Mesenchymal stem cell (in vitro differentiated cells and primary cell): ENCODE data around the gene EIF6.

Experiments used
- DNase-seq: peaks from one replicate; pipeline ENCODE4 v3.0.0-alpha.2; 2013
- H2AFZ ChIP-seq: one replicate; pipeline ENCODE4 v1.6.1; 2013; ENCODE audit warnings: low read depth, mild to moderate bottlenecking, control low read depth, inconsistent platforms, low read length, moderate library complexity
- H2AK5ac ChIP-seq: 2 replicates; pipeline ENCODE4 v1.6.1; 2013; ENCODE audit warnings: low read length, moderate library complexity, mild to moderate bottlenecking, inconsistent platforms; ENCODE audit not compliant: severe bottlenecking
- H2BK120ac ChIP-seq: one replicate; pipeline ENCODE4 v1.6.1; 2013; ENCODE audit warnings: low read depth, mild to moderate bottlenecking, inconsistent platforms, low read length, moderate library complexity
- H2BK12ac ChIP-seq, 2 experiments: one replicate each; pipeline ENCODE4 v1.6.1; 2013; ENCODE audit warnings: inconsistent platforms in 2 of 2, low read length in 2 of 2, mild to moderate bottlenecking in 2 of 2, moderate library complexity in 2 of 2, control low read depth in 1 of 2
- H2BK15ac ChIP-seq: one replicate; pipeline ENCODE4 v1.6.1; 2013; ENCODE audit warnings: mild to moderate bottlenecking, low read depth, inconsistent platforms; ENCODE audit not compliant: poor library complexity, severe bottlenecking
- H2BK5ac ChIP-seq: 2 replicates; pipeline ENCODE4 v1.6.1; 2013; ENCODE audit warnings: low read depth, mild to moderate bottlenecking, low read length, control low read depth, inconsistent platforms; ENCODE audit not compliant: poor library complexity, severe bottlenecking
- H3K14ac ChIP-seq, 2 experiments: one replicate each; pipeline ENCODE4 v1.6.1; 2013; ENCODE audit warnings: inconsistent platforms in 2 of 2, low read length in 2 of 2, control low read depth in 1 of 2, mild to moderate bottlenecking in 1 of 2, moderate library complexity in 1 of 2
- H3K18ac ChIP-seq, 2 experiments: one replicate each; pipeline ENCODE4 v1.6.1; 2013; ENCODE audit warnings: inconsistent platforms in 2 of 2, low read length in 2 of 2, control low read depth in 1 of 2, low read depth in 1 of 2, mild to moderate bottlenecking in 1 of 2
- H3K23ac ChIP-seq, 2 experiments: one replicate each; pipeline ENCODE4 v1.6.1; 2013; ENCODE audit warnings: inconsistent platforms in 2 of 2, low read length in 2 of 2, mild to moderate bottlenecking in 2 of 2, moderate library complexity in 2 of 2, control low read depth in 1 of 2
- H3K27ac ChIP-seq: 2 replicates; pipeline ENCODE4 v1.5.1; 2013; ENCODE audit warnings: mild to moderate bottlenecking, moderate library complexity, low read length, control low read depth, inconsistent platforms; ENCODE audit not compliant: poor library complexity, severe bottlenecking
- H3K27me3 ChIP-seq, 2 experiments: 2 replicates each; pipeline versions ENCODE4 v1.6.1 to v1.7.0; 2013; ENCODE audit warnings: low read length in 2 of 2, mild to moderate bottlenecking in 2 of 2, moderate library complexity in 2 of 2, control low read depth in 1 of 2, inconsistent platforms in 1 of 2; ENCODE audit not compliant: control insufficient read depth in 1 of 2, insufficient read depth in 1 of 2
- H3K36me3 ChIP-seq, 2 experiments: 2 replicates each; pipeline versions ENCODE4 v1.6.1 to v1.7.0; 2013; ENCODE audit warnings: low read length in 2 of 2, control low read depth in 1 of 2, inconsistent platforms in 1 of 2, low read depth in 1 of 2, mild to moderate bottlenecking in 1 of 2; ENCODE audit not compliant: insufficient read depth in 2 of 2, control insufficient read depth in 1 of 2
- H3K4ac ChIP-seq, 2 experiments: one replicate each; pipeline ENCODE4 v1.6.1; 2013; ENCODE audit warnings: inconsistent platforms in 2 of 2, low read length in 2 of 2, mild to moderate bottlenecking in 2 of 2, moderate library complexity in 2 of 2, control low read depth in 1 of 2, low read depth in 1 of 2
- H3K4me1 ChIP-seq: 2 replicates; pipeline ENCODE4 v1.6.1; 2013; ENCODE audit warnings: low read depth, low read length, control low read depth; ENCODE audit not compliant: control insufficient read depth, insufficient read depth
- H3K4me2 ChIP-seq: 2 replicates; pipeline ENCODE4 v1.6.1; 2013; ENCODE audit warnings: low read length, mild to moderate bottlenecking, inconsistent platforms; ENCODE audit not compliant: poor library complexity, severe bottlenecking
- H3K4me3 ChIP-seq, 2 experiments: 2 replicates each; pipeline versions ENCODE4 v1.5.1 to v1.7.0; 2013; ENCODE audit warnings: low read length in 2 of 2, mild to moderate bottlenecking in 2 of 2, control low read depth in 1 of 2, low read depth in 1 of 2; ENCODE audit not compliant: insufficient read depth in 1 of 2
- H3K79me1 ChIP-seq: replicated peaks from 2 replicates; pipeline ENCODE4 v1.6.1; 2013; ENCODE audit warnings: mild to moderate bottlenecking, control low read depth, low read length, inconsistent platforms; ENCODE audit not compliant: poor library complexity, severe bottlenecking
- H3K9ac ChIP-seq: 2 replicates; pipeline ENCODE4 v1.7.0; 2013; ENCODE audit warnings: mild to moderate bottlenecking, low read length, moderate library complexity
- H3K9me3 ChIP-seq: 2 replicates; pipeline ENCODE4 v1.7.0; 2013; ENCODE audit warnings: mild to moderate bottlenecking, low read length; ENCODE audit not compliant: control insufficient read depth
- H4K8ac ChIP-seq: one replicate; pipeline ENCODE4 v1.6.1; 2013; ENCODE audit warnings: inconsistent platforms, mild to moderate bottlenecking, low read length, moderate library complexity
- H4K91ac ChIP-seq: one replicate; pipeline ENCODE4 v1.6.1; 2013; ENCODE audit warnings: mild to moderate bottlenecking, low read length, inconsistent platforms
- WGBS: methylation state at CpG from one replicate; pipeline ENCODE4 v1.1.7; 2013; ENCODE audit warnings: mixed read lengths; 5-methylcytosine and 5-hydroxymethylcytosine counted together

Gene EIF6

GRCh38 chr20:35320396-35321126 is 36.0 kb upstream of the EIF6 start:
- no peak overlapping the region for H2AFZ ChIP-seq
- H3K9me3 ChIP-seq, result no peaks in the 10 kb centered on the region
- no peak overlapping the region for H3K23ac ChIP-seq
- peak overlapping the region; percentile 33 for H4K8ac ChIP-seq
- 72% methylated on average over 3 of the region's 3 CpGs for WGBS
- H3K27me3 ChIP-seq, result no peaks in the 10 kb centered on the region
- H2AK5ac ChIP-seq, result peak overlapping the region; percentile 82
- H3K36me3 ChIP-seq, result peaks cover 3 to 4% of the 10 kb centered on the region in 2 experiments
- H3K4me1 ChIP-seq, result peaks cover 16% of the 10 kb centered on the region
- peak; percentile 85 for DNase-seq
- no peak overlapping the region for H3K4me2 ChIP-seq
- H3K79me1 ChIP-seq, result peaks cover 8% of the 10 kb centered on the region
- peak overlapping the region; percentile 100 for H3K27ac ChIP-seq
- H4K91ac ChIP-seq, result no peak overlapping the region
- no peak overlapping the region for H3K14ac ChIP-seq
- H3K9ac ChIP-seq, result peak overlapping the region; percentile 25
- H3K18ac ChIP-seq, result peak overlapping the region; percentile 16 to 70
- H2BK15ac ChIP-seq, result peak overlapping the region; percentile 21
- peak overlapping the region; percentile 30 for H2BK120ac ChIP-seq
- H3K4ac ChIP-seq, result peak overlapping the region in 1 of 2 experiments; percentile 19
- peak overlapping the region; percentile 32 to 44 for H2BK12ac ChIP-seq
- peak overlapping the region; percentile 98 for H2BK5ac ChIP-seq
- H3K4me3 ChIP-seq, result peak overlapping the region in 1 of 2 experiments; percentile 1

DNA sequence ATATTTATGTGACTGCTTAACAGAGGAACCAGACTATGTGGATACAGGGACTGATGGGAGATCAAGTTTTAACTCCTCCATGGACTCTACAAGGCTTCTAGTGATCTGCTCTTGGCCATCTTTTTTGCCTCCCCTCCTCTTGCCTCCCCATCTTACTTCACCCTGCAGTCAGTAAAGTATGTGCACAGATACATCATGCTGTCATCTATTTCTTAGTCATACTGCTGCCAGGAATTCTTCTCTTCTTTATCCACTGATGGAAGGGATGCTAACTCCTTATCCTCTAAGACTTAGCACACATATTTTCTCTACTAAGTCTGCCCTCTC is 35.3 kb upstream of the EIF6 start:
- H2BK120ac ChIP-seq, result peak overlapping the region; percentile 57
- peak; percentile 66 for DNase-seq
- H2BK15ac ChIP-seq, result no peak overlapping the region
- H3K79me1 ChIP-seq, result peaks cover 12% of the 10 kb centered on the region
- H3K27me3 ChIP-seq, result no peaks in the 10 kb centered on the region
- no peak overlapping the region for H4K91ac ChIP-seq
- peak overlapping the region; percentile 100 for H3K27ac ChIP-seq
- H3K4me1 ChIP-seq, result peaks cover 22% of the 10 kb centered on the region
- H2BK5ac ChIP-seq, result peak overlapping the region; percentile 98
- H3K18ac ChIP-seq, result peak overlapping the region in 1 of 2 experiments; percentile 38
- H3K9ac ChIP-seq, result peak overlapping the region; percentile 58
- H2AK5ac ChIP-seq, result peak overlapping the region; percentile 91
- no peak overlapping the region for H3K23ac ChIP-seq
- peaks cover 0 to 3% of the 10 kb centered on the region in 2 experiments for H3K36me3 ChIP-seq
- H3K4me3 ChIP-seq, result peak overlapping the region in 1 of 2 experiments; percentile 1
- no peak overlapping the region for H3K14ac ChIP-seq
- no peak overlapping the region for H3K4me2 ChIP-seq
- no peak overlapping the region for H4K8ac ChIP-seq
- no peak overlapping the region for H2AFZ ChIP-seq
- peak overlapping the region; percentile 46 to 54 for H2BK12ac ChIP-seq
- peak overlapping the region in 1 of 2 experiments; percentile 7 for H3K4ac ChIP-seq
- no peaks in the 10 kb centered on the region for H3K9me3 ChIP-seq

DNA sequence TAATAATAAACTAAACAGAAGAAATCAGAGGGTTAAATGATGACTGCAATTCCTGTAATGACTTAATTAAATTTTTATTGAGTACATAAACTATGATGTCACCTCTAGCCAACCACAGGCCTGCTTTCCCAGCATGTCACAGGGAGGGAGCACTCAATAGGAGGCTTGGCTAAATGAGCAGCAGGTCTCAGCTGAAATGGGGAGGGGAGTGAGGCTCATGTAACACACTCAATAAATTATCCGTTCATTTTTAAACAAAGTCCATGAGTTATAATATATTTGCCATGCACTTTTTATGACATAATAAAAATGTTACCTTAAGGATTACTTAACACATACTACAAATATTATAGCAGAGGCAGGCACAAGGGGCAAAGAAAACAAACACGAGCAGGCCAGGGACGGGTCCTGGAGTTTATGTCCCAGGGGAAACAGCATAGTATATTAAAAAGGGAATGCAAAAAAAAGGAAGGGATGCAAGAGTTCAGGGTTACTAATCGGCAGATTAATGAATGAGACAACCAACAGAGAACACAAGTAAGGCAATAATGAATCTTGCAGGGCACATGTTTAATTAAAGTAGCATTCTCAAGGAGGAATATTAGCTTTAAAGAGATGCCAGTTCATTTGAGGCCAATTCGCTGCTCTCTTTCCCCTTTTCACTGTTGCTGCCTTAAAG is 34.8 kb upstream of the EIF6 start:
- peak overlapping the region in 1 of 2 experiments; percentile 1 for H3K4me3 ChIP-seq

More for the DNA sequence above, 34.8 kb upstream of the EIF6 start:
- Histone ChIP-seq H2BK120ac (peak overlapping the region; percentile 57), H2BK5ac (peak overlapping the region; percentile 98), H2BK15ac (no peak overlapping the region), H3K4me2 (no peak overlapping the region), H3K36me3 (peaks cover 0 to 3% of the 10 kb centered on the region in 2 experiments), H3K79me1 (peaks cover 12% of the 10 kb centered on the region), H3K4ac (peak overlapping the region in 1 of 2 experiments; percentile 30), H3K27me3 (no peaks in the 10 kb centered on the region), H2AK5ac (peak overlapping the region; percentile 91), H3K9me3 (no peaks in the 10 kb centered on the region), H3K14ac (no peak overlapping the region), H3K18ac (peak overlapping the region; percentile 18 to 57), H3K4me1 (peaks cover 22% of the 10 kb centered on the region), H3K9ac (peak overlapping the region; percentile 58), H4K91ac (no peak overlapping the region), H3K23ac (no peak overlapping the region), H3K27ac (peak overlapping the region; percentile 100), H2BK12ac (peak overlapping the region in 1 of 2 experiments; percentile 3), H4K8ac (no peak overlapping the region), H2AFZ (no peak overlapping the region)
- peak; percentile 67 for DNase-seq
- WGBS, result 18% methylated on average over 4 of the region's 5 CpGs
